Activated naive CD4-positive, alpha-beta T cell treated with anti-CD3 and anti-CD28 coated beads, Interleukin-2, amount 50 U/mL, for 24 hours (primary cell): ENCODE data around the gene DHRS12.
A peak's percentile ranks its signal among the peaks of the same experiment; 100 is the strongest.

Experiments
- H3K27ac Mint-ChIP-seq: one replicate; pipeline ENCODE4 v1.8.0; 2021; ENCODE audit warnings: mild to moderate bottlenecking, mixed read lengths
- H3K27me3 Mint-ChIP-seq: one replicate; pipeline ENCODE4 v1.8.0; 2021; ENCODE audit warnings: mixed read lengths
- H3K36me3 Mint-ChIP-seq: one replicate; pipeline ENCODE4 v1.8.0; 2021; ENCODE audit warnings: mixed read lengths
- H3K4me1 Mint-ChIP-seq: one replicate; pipeline ENCODE4 v1.8.0; 2021; ENCODE audit warnings: mixed read lengths
- H3K4me3 Mint-ChIP-seq: one replicate; pipeline ENCODE4 v1.8.0; 2021; ENCODE audit warnings: mild to moderate bottlenecking, mixed read lengths
- H3K9me3 Mint-ChIP-seq: one replicate; pipeline ENCODE4 v1.8.0; 2021; ENCODE audit warnings: mixed read lengths

DHRS12 gene, protein sequence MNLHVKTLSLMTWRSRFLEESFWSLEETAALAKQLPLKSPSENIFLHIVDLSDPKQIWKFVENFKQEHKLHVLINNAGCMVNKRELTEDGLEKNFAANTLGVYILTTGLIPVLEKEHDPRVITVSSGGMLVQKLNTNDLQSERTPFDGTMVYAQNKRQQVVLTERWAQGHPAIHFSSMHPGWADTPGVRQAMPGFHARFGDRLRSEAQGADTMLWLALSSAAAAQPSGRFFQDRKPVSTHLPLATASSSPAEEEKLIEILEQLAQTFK

GRCh38 chr13:51803422-51804294 lies at the start of gene DHRS12:
TSS of gene DHRS12 (minus strand) at chr13:51804163. CDS start at chr13:51799659, 4,504 bp downstream.
- H3K4me3 Mint-ChIP-seq = peak within 1 kb of the TSS; percentile 97
- peak within 1 kb of the TSS; percentile 98 for H3K27ac Mint-ChIP-seq
- no peaks in the 10 kb centered on the region for H3K27me3 Mint-ChIP-seq
- peaks cover 2% of the 10 kb centered on the region for H3K36me3 Mint-ChIP-seq
- H3K9me3 Mint-ChIP-seq = no peaks in the 10 kb centered on the region
- H3K4me1 Mint-ChIP-seq = peaks cover 45% of the 10 kb centered on the region

DNA sequence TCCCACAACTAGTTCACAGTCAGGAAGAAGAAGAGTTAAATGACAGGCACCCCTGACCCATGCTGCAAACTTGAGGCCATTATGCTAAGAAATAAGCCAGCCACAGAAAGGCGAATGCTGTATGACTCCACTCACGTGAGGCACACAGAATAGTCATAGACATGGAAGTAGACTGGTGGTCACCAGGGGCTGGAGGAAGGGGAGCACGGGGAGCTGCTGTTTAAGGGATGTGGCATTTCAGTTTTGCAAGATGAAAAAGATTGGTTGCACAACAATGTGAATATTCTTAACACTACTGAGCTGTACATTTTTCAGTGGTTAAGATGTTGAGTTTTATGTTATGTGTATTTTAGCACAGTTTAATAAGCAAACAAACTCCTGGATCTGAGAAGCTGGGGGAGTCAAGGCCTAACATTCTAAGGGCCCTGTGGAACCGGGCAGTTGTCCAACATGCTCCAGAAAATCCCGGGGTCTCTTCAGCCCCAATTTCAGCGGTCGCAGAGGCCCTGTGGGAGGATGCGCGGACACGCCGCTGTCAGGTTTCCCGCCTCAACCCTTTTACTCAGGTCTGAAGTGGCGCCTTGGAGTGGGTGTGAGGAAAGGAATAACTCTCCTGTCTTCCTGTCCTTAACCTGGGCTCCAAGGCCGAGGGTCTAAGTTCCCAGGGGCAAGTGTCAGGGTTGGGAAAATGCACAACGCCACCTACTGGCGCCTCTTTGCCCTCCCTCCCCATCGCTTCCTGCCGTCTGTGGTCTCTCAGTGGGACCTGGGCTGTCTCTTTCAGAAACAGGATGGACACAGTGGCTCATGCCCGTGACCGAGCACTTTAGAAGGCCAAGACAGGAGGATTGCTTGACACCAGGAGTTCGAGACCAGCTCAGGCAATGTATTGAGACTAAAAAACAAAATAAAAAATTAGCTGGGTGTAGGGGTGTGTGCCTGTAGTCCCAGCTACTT lies 45.5 kb upstream of the DHRS12 start:
- Mint-ChIP-seq H3K27ac (no peak overlapping the region), H3K27me3 (peaks cover 4% of the 10 kb centered on the region), H3K9me3 (no peaks in the 10 kb centered on the region), H3K4me3 (no peak overlapping the region), H3K4me1 (peaks cover 7% of the 10 kb centered on the region), H3K36me3 (no peaks in the 10 kb centered on the region)

DNA sequence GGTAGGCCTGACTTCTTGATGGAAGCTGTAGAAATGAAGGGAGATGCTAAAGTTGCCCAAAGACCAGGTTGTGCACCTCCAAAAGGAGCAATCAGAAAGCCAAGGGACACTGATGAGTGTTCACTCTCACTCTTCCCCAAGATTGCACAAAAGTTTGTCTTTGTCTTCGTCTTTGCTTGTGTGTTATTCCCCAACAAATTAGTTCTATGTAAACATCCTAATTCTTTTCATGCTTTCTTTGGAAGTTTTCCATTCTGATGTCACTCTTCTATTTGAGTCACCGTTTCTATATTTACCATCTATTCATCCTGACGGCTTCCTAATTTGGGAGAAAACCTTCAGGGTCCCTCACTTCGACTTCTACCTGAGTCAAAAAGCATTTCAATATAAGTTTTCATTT lies 44.7 kb upstream of the DHRS12 start:
- H3K9me3 Mint-ChIP-seq = no peaks in the 10 kb centered on the region
- H3K27ac Mint-ChIP-seq = no peak overlapping the region
- peaks cover 4% of the 10 kb centered on the region for H3K27me3 Mint-ChIP-seq
- peaks cover 7% of the 10 kb centered on the region for H3K4me1 Mint-ChIP-seq
- H3K4me3 Mint-ChIP-seq = no peak overlapping the region
- no peaks in the 10 kb centered on the region for H3K36me3 Mint-ChIP-seq

DNA sequence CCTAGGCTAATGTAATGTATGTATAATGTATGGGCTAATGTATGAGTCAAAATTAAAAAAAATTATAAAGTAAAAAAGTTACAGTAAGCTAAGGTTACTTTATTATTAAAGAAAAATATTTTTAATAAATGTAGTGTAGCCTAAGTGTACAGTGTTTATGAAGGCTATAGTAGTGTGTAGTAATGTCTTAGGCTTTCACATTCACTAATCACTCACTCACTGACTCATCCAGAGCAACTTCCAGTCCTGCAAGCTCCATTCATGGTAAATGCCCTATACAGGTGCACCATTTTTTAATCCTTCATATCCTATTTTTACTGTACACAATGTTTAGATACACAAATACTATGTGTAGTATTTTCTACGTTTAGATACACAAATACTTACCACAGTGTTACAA lies 42.8 kb upstream of the DHRS12 start:
- Mint-ChIP-seq H3K9me3 (no peaks in the 10 kb centered on the region), H3K27ac (no peak overlapping the region), H3K27me3 (peaks cover 4% of the 10 kb centered on the region), H3K4me3 (no peak overlapping the region), H3K36me3 (no peaks in the 10 kb centered on the region), H3K4me1 (peaks cover 7% of the 10 kb centered on the region)

DNA sequence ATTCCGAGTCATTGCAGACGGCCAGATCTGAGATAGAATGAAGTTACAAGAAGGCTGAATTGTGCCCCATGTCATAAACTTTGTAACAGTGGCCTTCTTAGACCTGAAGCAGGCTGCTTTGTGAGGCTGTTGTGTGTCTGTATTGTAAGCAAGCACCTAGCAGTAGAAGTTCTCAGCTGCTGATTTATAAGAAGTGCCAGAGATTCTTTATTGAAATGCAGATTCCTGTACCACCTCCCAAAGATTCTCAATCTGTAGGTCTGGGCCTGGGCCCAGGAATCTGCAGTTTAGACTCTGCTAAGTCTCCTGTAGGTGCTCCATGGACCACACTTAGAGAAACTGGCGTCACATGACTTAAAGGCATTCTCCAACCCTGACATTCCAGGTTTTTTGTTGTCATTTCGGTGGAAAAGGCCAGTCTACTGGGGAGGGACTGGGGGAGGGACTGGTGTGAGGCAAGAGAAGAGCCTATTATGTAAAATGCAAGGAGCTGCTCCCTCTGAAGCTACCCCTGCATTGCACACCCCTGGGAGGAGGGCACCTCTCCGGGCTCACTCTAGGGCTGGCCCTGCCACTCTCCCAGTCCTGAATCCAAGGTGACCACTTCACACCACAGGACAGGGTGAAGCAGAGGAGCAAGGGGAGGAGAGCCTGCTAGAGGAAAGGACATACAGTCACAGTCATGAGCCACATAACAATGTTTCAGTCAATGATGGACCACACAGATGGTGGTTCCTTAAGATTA lies 41.8 kb upstream of the DHRS12 start:
- H3K4me3 Mint-ChIP-seq = no peak overlapping the region
- H3K27ac Mint-ChIP-seq = no peak overlapping the region
- H3K36me3 Mint-ChIP-seq = no peaks in the 10 kb centered on the region
- H3K9me3 Mint-ChIP-seq = no peaks in the 10 kb centered on the region
- peaks cover 7% of the 10 kb centered on the region for H3K4me1 Mint-ChIP-seq
- no peaks in the 10 kb centered on the region for H3K27me3 Mint-ChIP-seq

GRCh38 chr13:51844862-51845573 lies 41.1 kb upstream of the DHRS12 start, which contains the start of gene TMEM272:
TSS of gene TMEM272 (minus strand) at chr13:51845177. CDS start at chr13:51838530, 6,647 bp downstream.
- Mint-ChIP-seq H3K27me3 (no peaks in the 10 kb centered on the region), H3K27ac (no peak within 1 kb of the TSS), H3K36me3 (no peaks in the 10 kb centered on the region), H3K4me3 (peak within 1 kb of the TSS; percentile 47), H3K4me1 (peaks cover 7% of the 10 kb centered on the region), H3K9me3 (no peaks in the 10 kb centered on the region)

- Mint-ChIP-seq H3K27ac (no peak overlapping the region), H3K4me3 (no peak overlapping the region)
Measured at GRCh38 chr13:51843529-51843928, 39.6 kb upstream of the DHRS12 start.

GRCh38 chr13:51841732-51842131 lies 37.8 kb upstream of the DHRS12 start:
- Mint-ChIP-seq H3K4me1 (peaks cover 7% of the 10 kb centered on the region), H3K9me3 (no peaks in the 10 kb centered on the region), H3K27ac (no peak overlapping the region), H3K36me3 (no peaks in the 10 kb centered on the region), H3K4me3 (no peak overlapping the region), H3K27me3 (no peaks in the 10 kb centered on the region)

More at GRCh38 chr13:51843529-51843928, 39.6 kb upstream of the DHRS12 start:
- no peaks in the 10 kb centered on the region for H3K9me3 Mint-ChIP-seq
- H3K27me3 Mint-ChIP-seq = no peaks in the 10 kb centered on the region
- H3K4me1 Mint-ChIP-seq = peaks cover 7% of the 10 kb centered on the region
- H3K36me3 Mint-ChIP-seq = no peaks in the 10 kb centered on the region

DNA sequence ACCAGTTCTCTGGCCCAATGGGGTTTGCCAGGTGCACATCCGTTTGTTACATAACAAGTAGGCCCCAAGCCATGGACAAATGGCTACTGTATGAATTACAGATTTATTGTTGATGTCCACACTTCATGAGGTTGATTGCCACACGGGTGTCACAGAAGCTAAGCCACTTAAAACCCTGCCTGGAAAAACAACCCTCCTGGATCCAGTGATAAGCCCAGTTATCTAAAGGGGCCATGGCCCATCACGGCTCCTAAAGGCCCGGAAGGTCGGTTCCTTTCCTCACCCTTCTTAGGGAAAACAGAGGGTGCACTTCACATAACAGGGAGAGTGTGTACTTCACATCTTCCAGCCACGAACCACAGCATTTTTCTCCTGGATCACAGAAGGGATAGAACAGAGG lies 37.0 kb upstream of the DHRS12 start:
- Mint-ChIP-seq H3K27ac (no peak overlapping the region), H3K4me3 (no peak overlapping the region), H3K4me1 (peaks cover 7% of the 10 kb centered on the region), H3K9me3 (no peaks in the 10 kb centered on the region), H3K27me3 (no peaks in the 10 kb centered on the region), H3K36me3 (no peaks in the 10 kb centered on the region)

DNA sequence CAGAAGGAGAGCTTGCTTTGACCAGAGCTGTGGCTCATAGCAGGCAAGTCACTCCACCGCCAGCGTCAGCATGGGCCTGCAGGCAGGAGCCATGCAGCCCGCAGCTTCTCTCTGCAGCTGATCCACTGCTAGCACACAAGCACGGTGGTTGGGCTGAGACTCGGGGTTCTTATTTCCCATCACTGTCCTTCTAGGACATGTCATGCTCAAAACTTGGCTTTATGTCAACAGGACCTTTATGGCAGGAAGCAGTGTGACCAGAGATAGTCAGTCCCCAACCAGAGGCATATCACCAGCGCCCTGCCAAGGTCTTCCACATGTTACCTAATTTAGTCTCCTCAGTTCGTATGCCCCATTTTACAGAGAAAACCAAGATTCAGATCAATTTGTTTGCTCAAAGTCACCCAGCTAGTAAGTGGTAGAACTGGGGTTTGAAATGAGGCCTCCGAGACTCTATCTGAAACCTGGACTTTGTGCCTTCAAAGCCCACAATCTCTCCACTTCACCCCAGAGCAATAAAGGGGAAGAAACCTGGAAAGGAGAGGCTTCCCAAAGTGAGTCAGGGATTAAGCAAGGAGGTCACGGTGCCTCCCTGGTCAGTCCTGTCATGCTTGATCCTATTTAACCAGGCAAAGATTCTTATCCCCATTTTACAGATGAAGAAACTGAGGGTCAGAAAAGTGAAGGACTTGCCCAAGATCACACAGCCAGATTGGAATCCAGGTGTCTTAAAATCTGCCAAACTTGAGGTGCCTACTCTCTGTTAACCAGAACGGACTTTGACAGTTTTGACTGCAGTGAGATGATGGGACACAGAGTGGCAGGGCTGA lies 36.0 kb upstream of the DHRS12 start:
- Mint-ChIP-seq H3K27me3 (no peaks in the 10 kb centered on the region), H3K4me1 (peaks cover 3% of the 10 kb centered on the region), H3K4me3 (no peak overlapping the region), H3K27ac (no peak overlapping the region), H3K36me3 (no peaks in the 10 kb centered on the region), H3K9me3 (no peaks in the 10 kb centered on the region)

DNA sequence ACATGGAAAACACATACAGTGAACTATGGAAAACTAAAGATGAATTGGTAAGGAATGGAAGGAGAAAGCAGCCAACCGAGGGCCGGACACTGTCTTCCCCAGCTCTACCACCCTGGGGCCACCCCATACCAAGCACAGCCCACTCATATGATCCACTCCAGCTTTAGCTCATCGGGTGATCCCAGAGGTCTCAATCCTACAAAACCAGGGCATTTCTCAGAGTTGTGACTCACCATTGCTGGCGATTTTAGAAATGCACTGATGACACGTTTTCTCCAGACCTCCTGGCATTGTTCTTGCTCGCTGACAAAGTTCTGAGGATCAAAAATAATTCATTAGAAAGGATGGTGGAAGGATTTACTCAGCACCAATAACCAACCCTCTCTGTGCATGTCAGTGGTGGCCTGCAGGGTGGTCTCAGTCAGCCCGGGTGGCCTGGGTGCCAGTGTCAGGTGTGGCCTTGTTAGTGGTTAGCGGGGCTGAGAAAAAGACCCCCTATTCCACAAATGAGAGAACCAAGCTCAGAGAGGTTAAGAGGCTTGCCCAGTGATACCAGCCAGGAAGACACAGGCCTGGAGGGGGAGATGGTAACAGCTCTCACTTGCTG lies 34.4 kb upstream of the DHRS12 start:
- no peak overlapping the region for H3K4me3 Mint-ChIP-seq
- no peaks in the 10 kb centered on the region for H3K9me3 Mint-ChIP-seq
- H3K4me1 Mint-ChIP-seq = no peaks in the 10 kb centered on the region
- H3K27ac Mint-ChIP-seq = no peak overlapping the region
- H3K36me3 Mint-ChIP-seq = no peaks in the 10 kb centered on the region
- no peaks in the 10 kb centered on the region for H3K27me3 Mint-ChIP-seq

DNA sequence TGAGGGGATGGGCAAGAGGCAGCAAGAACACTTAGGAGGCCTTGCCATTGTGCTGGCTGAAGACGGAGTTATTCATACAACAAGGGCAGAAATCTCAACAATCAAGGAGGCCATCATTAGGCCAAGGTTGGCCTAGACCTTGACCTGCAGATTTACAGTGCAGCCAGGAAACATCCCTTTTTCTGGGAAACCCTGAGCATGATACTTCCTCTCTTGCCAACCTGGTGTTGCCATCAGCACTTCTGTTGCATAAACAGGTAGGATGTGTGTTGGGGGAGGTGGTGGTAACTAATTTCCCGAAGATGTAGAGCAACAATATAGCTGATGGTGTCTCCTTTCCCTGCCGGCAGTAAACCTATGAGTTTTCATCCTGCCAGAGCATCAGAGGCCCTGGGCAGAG lies 33.1 kb upstream of the DHRS12 start:
- Mint-ChIP-seq H3K9me3 (no peaks in the 10 kb centered on the region), H3K4me3 (no peak overlapping the region), H3K27me3 (no peaks in the 10 kb centered on the region), H3K36me3 (no peaks in the 10 kb centered on the region), H3K4me1 (peaks cover 10% of the 10 kb centered on the region), H3K27ac (no peak overlapping the region)

DNA sequence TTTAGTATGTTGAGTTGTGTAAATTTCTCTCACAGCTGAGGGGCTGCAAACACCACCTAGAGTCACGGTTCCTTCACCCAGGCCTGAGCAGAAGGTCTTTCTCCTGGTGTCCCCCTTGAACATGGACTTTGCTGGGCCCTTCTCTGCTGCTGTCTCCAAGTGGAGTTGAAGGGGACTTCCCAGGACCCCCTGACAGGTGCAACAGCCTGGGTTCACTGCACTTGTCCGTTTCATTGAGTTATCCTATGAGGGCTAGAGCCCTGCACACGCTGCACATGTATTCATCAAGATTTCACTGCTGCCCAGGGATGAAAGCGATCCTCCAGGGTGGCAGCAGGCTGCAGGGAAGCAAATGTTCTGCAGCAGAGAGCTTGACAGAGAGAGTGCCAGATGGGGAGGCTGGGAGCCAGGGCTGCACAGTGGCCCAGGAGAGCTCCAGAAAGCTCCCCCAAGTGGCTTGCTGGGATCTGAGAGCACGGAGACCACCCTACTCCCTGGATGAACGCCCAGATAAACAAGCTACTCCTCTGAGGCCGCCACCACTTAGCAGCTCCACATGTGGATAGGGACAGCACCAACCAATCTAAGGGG lies 30.7 kb upstream of the DHRS12 start:
- H3K9me3 Mint-ChIP-seq = no peaks in the 10 kb centered on the region
- no peak overlapping the region for H3K4me3 Mint-ChIP-seq
- H3K36me3 Mint-ChIP-seq = no peaks in the 10 kb centered on the region
- peaks cover 27% of the 10 kb centered on the region for H3K4me1 Mint-ChIP-seq
- H3K27ac Mint-ChIP-seq = no peak overlapping the region
- H3K27me3 Mint-ChIP-seq = no peaks in the 10 kb centered on the region
